Measurements from ENCODE around the gene CXCL11. TPM values are rescaled to one million over a fixed set of nuclear protein-coding genes. Genes with fewer than 3 reads are reported as not detected.

CXCL11 gene
- total and polyA plus RNA-seq, 10 of the 15 experiments (the other 5 are each of a cell fraction or from before 2014, with no cell fraction given) = 0.04 TPM; not detected in 9

- TF ChIP-seq CEBPZ (IDR thresholded peaks at IDR 0.05; ENCODE audit: low read depth, low read length) = no peak
- no peak for TF ChIP-seq STAT1 (conservative IDR thresholded peaks at IDR 0.05)
- TF ChIP-seq NRF1 (conservative IDR thresholded peaks at IDR 0.05; ENCODE audit: low read depth, low read length) = no peak
- no peak for TF ChIP-seq SREBF2 (IDR thresholded peaks at IDR 0.05; ENCODE audit: low read length)
- TF ChIP-seq, protein P1, sequence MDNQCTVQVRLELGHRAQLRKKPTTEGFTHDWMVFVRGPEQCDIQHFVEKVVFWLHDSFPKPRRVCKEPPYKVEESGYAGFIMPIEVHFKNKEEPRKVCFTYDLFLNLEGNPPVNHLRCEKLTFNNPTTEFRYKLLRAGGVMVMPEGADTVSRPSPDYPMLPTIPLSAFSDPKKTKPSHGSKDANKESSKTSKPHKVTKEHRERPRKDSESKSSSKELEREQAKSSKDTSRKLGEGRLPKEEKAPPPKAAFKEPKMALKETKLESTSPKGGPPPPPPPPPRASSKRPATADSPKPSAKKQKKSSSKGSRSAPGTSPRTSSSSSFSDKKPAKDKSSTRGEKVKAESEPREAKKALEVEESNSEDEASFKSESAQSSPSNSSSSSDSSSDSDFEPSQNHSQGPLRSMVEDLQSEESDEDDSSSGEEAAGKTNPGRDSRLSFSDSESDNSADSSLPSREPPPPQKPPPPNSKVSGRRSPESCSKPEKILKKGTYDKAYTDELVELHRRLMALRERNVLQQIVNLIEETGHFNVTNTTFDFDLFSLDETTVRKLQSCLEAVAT (IDR thresholded peaks at IDR 0.05) = no peak
- TF ChIP-seq ZNF207 (IDR thresholded peaks at IDR 0.05; ENCODE audit: borderline replicate concordance) = no peak
- no peak for TF ChIP-seq MTA2 (IDR thresholded peaks at IDR 0.05; ENCODE audit: low read depth)
- peak; percentile 71 for TF ChIP-seq BCL11A (IDR thresholded peaks at IDR 0.05; ENCODE audit: low read depth, low read length)
- TF ChIP-seq SRF (IDR thresholded peaks at IDR 0.05; ENCODE audit: low read depth in 2 of 2, low read length in 2 of 2) = no peak
- no peak for TF ChIP-seq NR2C1 (IDR thresholded peaks at IDR 0.05)
- no peak for TF ChIP-seq CUX1 (IDR thresholded peaks at IDR 0.05; ENCODE audit: insufficient replicate concordance, low read depth, low read length)
- no peak for TF ChIP-seq LARP7 (IDR thresholded peaks at IDR 0.05)
- TF ChIP-seq MEF2A (IDR thresholded peaks at IDR 0.05; ENCODE audit: insufficient read depth, low read depth, low read length) = 0 out of 2 replicates have a peak, but pooled peaks have one; percentile 5
- no peak for TF ChIP-seq SMAD1 (IDR thresholded peaks at IDR 0.05; ENCODE audit: low read depth, partially characterized antibody)
- TF ChIP-seq CBFB (IDR thresholded peaks at IDR 0.05; ENCODE audit: low read depth) = peak; percentile 61; the same call in 1 of the 2 replicates
- TF ChIP-seq SMAD5 (IDR thresholded peaks at IDR 0.05; ENCODE audit: low read depth) = no peak
- no peak for TF ChIP-seq NFXL1 (IDR thresholded peaks at IDR 0.05; ENCODE audit: borderline replicate concordance)
- TF ChIP-seq, protein P2, sequence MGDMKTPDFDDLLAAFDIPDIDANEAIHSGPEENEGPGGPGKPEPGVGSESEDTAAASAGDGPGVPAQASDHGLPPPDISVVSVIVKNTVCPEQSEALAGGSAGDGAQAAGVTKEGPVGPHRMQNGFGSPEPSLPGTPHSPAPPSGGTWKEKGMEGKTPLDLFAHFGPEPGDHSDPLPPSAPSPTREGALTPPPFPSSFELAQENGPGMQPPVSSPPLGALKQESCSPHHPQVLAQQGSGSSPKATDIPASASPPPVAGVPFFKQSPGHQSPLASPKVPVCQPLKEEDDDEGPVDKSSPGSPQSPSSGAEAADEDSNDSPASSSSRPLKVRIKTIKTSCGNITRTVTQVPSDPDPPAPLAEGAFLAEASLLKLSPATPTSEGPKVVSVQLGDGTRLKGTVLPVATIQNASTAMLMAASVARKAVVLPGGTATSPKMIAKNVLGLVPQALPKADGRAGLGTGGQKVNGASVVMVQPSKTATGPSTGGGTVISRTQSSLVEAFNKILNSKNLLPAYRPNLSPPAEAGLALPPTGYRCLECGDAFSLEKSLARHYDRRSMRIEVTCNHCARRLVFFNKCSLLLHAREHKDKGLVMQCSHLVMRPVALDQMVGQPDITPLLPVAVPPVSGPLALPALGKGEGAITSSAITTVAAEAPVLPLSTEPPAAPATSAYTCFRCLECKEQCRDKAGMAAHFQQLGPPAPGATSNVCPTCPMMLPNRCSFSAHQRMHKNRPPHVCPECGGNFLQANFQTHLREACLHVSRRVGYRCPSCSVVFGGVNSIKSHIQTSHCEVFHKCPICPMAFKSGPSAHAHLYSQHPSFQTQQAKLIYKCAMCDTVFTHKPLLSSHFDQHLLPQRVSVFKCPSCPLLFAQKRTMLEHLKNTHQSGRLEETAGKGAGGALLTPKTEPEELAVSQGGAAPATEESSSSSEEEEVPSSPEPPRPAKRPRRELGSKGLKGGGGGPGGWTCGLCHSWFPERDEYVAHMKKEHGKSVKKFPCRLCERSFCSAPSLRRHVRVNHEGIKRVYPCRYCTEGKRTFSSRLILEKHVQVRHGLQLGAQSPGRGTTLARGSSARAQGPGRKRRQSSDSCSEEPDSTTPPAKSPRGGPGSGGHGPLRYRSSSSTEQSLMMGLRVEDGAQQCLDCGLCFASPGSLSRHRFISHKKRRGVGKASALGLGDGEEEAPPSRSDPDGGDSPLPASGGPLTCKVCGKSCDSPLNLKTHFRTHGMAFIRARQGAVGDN (IDR thresholded peaks at IDR 0.05) = no peak
Measured at GRCh38 chr4:76016393-76016792, 19.5 kb downstream of the CXCL11 start (continued).
